NCI-H226 (cell line): ENCODE data around the gene TRIM17.

Experiments
- DNase-seq: peaks from one replicate; pipeline ENCODE4 v3.0.0-alpha.2; 2015

Gene TRIM17

DNA sequence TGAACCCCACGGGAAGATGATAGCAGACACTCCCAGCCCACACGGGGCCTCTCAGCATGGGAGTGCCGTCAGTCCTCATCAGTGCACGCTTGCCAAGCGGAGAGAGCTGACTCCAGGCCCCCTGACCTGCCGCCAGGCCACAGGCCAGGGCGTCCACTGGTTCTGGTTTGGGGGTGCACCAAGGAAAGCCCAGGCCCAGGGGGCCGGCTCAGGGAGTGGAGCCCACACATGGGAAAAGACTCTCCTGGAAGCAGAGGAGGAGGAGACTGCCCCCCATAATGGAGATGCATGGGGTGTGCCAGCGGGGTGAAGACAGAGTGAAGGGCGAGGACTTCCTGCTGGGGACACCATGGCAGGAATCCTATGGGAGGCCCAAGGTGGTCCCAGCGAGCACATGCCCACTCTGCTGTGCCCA, 16.4 kb downstream of the TRIM17 start:
- no peak for DNase-seq

DNA sequence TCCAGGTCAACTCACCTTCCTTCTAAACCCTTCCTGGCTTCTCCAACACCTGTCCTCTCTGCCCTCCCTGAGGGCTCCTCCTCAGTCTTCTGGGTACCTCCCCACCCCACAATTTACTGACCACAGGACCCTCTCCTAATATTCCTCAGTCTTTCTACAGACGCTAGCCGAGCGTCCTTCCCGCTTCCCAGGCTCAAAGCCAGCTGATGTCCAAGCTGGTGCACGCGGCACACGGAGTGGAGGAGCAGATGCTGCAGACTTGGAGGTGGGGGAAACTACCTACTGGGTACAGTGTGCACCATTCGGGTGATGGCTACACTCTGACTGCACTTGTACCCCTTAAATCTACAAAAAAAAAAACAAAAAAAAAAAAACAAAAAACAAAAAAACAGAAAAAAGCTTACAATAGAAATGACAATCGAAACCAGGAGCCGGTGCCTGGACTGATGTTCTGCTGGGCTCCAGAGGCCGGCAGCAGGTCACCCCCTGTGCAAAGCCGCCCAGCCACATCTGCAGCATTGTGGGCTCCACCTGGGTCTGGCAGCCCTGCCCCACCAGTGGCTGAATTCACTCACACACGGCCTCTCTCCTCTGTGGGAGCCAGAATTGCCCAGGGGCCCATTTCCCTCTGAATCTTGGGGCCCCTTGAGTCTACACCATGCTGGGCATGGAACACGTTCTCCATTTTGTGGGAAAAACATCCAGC, 17.0 kb downstream of the TRIM17 start:
- no peak for DNase-seq

DNA sequence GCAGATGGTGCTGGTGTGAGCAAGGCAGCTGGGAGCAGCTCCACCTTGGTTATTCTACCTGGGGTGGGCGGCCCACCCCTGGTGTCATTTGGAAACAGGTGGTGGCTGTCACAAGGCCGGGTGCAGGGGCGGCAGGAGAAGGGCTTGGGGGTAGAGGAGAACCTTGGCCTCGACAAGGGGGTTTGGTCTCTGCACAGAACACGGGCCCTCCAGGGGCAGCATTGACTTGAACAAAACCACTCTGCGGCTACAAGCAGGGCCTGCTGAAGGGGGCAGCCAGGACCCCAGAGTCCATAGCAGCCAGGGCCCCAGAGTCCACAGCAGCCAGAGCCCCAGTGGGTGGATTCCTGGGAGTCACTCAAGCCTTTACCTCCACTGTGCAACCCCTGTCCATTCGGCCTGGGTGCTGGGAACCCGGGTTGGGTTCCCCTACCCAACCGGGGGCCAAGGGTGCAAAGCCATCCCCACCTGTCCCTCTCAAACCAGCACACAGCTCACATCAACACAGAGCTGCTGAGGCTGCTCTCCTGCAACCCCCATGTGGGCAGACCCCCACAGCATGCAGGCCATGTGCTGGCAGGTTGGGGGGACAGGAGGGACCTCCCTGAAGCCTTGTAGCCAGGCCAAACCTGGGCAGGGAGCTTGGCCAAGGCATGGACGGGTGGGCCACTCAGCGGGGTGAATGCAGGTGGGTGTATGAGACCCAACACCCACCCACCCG, 17.8 kb downstream of the TRIM17 start:
- no peak for DNase-seq

GRCh38 chr1:228397966-228398365, 18.7 kb downstream of the TRIM17 start:
- no peak for DNase-seq

DNA sequence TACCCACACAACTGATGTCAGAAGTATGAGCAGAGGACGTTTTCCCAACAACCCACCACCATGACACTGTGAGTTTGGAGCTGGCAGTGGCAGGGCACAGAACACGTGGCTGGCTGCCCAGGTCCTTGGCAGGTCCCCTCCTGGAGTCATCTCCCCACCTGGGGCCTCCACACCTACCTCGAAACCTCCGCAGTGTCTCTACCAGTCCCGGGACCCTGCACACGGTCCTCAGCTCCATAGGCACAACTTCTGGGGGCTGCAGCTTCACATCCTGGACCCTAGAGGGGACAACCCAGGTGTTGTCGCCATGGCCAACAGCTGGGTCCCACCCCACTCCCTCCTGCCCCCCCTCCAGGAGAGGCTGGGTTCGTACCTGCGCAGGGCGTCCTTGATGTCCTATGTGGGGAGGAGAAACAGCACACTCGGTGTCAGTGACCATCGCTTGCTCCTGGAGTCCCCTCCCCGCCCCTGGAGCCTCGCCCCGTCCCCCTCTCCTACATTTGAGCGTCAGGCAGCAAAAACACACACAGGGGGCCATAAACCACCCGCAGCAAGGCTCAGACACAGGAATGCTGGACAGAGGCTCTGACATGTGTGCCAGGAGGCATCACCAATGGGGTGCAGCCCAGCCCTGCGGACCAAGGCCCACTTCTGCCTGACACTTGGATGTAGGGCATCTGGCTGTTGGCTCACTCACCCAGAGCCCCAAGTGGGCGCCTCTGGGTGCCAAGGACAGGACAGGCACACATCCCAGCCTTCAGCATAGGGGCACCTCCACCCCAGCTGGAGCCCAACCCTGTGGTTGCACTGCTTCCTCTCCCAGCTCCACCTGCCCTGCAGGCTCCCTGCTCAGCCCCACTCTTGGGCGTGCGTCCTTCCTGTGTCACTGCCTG, 19.6 kb downstream of the TRIM17 start:
- no peak for DNase-seq

GRCh38 chr1:228394571-228395394, 21.9 kb downstream of the TRIM17 start:
- no peak for DNase-seq

DNA sequence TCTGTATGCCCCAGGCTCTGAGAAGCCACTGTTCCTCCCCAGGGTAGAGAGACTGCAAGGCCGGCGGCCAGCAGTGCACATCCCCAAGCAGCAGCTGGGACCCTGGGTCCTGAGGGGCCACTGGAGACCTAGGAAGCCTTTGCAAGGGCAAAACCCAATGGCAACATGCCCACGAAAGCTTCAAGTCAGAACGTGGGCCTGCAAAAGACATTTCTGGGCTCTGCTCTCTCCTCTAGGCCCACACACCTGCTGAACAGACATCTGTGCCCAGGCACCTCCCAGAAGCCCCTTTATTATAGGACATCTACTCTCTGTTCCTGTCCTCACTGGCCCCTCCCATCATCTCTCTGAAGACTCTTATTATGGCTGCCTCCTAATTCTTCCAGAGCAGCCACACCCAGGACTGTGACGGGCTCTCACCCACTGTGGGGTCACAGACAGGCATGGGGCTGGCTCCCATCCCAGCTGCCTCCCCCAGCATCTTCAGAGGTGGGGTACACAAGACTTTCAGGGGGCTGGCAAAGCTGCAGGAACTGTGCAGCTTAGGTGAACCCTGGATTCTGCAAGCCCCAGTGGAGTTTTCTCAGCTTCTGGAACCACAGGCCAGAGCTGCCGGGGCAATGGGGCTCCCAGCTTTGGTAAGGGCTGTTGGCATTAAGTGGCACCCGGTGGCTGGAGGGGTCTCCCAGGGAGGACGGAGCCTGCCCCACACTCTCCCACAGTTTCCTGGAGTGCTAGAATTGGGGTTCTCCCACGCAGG, 22.7 kb downstream of the TRIM17 start:
- DNase-seq, result no peak

DNA sequence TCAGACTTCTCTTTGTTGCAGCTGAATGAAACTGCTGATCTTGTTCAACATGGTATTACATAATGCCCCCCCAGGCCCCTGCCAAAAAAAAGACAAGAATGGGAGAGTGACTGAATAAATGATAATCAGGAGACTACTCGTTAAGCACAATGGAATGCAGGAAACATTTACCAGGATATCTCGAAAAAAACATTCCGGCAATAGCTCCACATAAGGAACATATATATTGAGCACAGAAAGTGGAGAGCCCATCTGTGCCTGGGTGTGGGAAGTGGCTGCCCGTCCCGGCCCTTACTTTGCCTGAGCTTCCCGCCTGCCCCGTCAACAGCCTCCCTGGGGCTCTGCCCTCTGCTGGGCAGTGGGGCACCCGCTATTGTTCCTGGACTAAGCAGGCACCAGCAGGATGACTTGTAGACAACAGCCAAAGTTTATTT, 23.4 kb downstream of the TRIM17 start:
- DNase-seq, result peak; percentile 66

DNA sequence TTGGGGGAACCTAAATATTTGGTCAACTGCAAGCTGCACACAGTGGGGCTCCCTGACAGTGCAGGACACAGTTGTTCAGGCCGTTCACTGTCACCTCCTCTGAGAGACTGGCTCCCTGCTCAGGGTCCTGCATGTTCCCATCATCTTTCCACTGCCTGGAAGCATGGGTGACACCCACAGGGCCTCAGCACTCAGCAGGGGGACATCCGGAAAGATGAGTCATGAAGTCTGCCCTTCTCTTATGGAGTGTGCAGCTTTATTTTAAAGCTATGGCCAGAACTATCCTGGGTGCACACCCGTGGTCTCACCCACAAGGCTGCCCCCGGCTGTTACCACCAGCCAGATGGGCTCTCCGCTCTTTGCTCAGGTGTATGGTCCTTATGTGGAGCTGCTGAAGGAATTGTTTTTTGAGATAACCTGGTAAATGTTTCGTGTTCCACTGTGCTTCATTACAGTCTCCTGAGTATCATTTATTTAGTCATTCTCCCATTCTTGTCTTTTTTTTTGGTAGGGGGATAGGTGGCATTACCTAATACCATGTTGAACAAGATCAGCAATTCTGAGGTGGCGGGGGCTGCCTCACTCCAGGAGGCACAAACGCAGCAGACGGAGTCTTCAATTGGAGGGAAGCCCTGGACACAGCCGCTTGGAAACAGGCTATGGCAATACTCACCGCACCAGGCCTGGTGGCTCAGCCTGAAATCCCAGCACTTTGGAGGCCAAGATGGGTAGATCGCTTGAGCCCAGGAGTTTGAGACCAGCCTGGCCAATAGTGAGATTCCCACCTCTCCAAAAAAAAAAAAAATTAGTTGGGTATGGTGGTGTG, 24.3 kb downstream of the TRIM17 start:
- no peak for DNase-seq

GRCh38 chr1:228391411-228392020, 25.1 kb downstream of the TRIM17 start:
- DNase-seq, result no peak

- DNase-seq, result no peak
Observed at GRCh38 chr1:228390649-228391048, 26.0 kb downstream of the TRIM17 start.

DNA sequence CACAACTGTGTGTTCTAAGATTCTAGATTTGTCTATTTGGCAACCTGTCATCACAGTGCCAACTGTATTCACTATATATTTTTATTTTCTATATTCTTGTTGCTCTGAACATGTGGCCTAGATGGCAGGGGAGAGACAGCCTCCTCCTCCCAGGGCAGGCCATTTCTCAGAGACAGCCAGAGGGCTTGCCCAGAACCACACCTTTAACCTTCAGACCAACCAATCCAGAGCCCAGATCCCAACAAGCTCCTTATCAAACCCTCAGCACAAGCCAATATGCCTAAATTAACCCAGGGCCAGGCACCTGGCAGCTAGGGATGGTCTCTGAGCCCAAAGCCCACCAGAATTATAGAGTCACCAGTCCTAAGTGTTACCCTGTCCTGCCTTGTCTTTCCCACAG, 29.3 kb downstream of the TRIM17 start:
- no peak for DNase-seq

DNA sequence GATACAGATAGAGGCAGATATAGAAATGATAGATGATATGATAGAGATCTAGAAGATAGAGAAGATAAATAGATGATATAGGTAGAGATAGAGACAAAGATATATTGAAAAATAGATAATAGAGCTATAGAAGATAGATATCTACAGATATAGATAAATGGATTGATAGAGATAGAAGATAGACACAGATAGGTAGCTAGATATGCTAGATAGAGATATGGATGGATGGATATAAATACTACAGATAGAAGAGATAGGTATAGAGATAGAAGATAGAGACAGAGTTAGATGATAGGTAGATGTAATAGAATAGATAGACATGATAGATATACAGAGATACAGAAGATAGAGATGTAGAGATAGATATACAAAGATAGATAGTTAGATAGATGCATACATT, 31.4 kb downstream of the TRIM17 start:
- DNase-seq, result no peak

DNA sequence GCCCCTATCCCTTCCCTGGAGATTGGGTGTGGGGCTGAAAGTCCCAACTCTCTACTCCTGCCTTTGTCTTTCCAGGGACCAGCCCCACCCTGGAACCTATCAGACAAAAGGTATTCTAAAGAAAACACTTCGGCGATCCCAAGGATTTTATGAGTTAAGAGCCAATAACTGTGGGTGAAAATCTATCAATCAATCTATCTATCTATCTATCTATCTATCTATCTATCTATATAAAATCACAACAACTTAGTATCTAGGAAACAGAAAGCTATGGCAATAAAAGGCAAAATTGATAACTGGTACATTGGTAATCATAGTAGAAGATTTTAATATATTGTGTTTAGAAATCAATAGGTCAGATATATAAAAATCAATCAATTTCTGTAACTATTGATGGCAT, 32.9 kb downstream of the TRIM17 start:
- no peak for DNase-seq

DNA sequence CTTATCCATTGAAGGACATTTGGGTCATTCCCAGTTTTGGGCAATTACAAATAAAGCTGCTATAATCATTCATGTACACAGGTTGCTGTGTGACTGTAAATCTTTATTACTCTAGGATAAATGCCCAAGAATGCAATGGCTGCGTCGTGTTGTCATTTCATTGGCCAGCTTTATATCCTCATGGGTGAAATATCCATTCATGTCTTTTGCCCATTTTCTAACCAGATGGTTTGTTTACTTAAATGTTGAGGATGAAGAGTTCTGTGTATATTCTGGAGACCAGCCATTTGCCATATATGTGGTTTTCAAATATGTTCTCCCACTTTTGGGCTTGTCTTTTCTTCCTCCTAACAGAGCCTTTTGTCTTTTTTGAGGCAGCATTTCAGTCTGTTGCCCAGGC, 35.3 kb downstream of the TRIM17 start:
- DNase-seq, result no peak

GRCh38 chr1:228379666-228380065, 37.0 kb downstream of the TRIM17 start:
- DNase-seq, result no peak

GRCh38 chr1:228378873-228379460, 37.7 kb downstream of the TRIM17 start:
- no peak for DNase-seq

DNA sequence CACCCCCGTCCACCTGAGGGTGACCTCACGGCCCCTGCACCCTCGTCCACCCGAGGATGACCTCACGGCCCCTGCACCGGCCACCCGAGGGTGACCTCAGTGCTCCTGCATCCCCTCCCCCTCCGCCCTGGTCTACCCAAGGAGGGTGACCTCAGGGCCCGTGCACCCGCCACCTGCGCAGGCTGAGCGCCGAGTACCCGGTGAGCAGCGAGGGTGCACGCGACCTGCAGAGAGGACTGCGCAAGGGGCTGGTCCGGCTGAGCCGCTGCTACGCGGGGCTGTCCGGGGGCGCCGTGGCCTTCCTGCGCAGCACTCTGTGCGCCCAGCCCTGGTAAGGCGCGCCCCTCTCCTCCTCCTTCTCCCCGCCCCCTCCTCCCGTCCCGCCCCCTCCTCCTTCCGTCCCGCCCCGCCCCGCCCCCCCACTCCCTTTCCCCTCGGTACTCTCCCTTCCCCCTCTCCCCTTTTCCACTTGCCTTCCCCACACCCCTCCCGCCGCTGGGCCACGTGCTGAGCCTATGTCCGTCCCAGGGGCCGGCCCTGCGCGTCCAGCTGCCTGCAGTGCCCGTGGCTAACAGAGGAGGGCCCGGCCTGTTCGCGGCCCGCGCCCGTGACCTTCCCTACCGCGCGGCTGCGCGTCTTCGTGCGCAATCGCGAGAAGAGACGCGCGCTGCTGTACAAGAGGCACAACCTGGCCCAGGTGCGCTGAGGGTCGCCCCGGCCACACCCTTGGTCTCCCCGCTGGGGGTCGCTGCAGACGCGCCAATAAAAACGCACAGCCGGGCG, 38.4 kb downstream of the TRIM17 start:
- peak; percentile 50 for DNase-seq

DNA sequence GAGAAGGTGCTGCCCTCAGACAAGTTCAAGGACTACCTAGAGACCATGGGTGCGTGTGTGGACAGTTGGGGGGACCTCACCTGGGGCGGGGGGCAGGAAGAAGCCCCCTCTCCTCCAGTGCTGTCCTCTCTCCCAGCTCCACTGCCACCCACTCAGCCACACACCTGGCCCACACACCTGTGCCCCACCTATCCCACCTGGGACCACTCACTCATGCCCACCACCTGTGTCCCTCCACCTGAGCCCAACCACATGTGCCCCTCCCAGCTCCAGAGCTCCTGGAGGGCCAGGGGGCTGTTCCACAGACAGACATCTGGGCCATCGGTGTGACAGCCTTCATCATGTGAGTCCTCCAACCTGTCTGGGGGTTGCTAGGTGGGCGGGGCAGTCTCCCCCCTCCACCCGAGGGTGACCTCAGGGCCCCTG, 39.0 kb downstream of the TRIM17 start:
- DNase-seq, result no peak
